Right cardiac atrium (tissue), 5 donors: ENCODE measurements around the gene SETD7. TPM values are rescaled to one million over a fixed set of nuclear protein-coding genes. Genes with fewer than 3 reads are reported as not detected.
A peak's percentile ranks its signal among the peaks of the same experiment; 100 is the strongest.

Source experiments
- ATAC-seq, 2 donors: fragments of 200-7000 bp; cut with Tn5 transposase; one replicate each; pipeline versions ENCODE4 v1.8.0 to v1.9.1; 2020; ENCODE audit warnings: moderate library complexity in 2 of 2, mild to moderate bottlenecking in 1 of 2
- DNase-seq, 3 donors: peaks; one replicate each; pipeline ENCODE4 v3.0.0-alpha.2; 2020
- H3K27ac ChIP-seq: one replicate; pipeline ENCODE4 v1.5.1; 2013; ENCODE audit warnings: mild to moderate bottlenecking, low read length, control low read depth, moderate library complexity
- H3K27me3 ChIP-seq: one replicate; pipeline ENCODE4 v1.6.1; 2013; ENCODE audit not compliant: control insufficient read depth, insufficient read depth
- H3K4me1 ChIP-seq: one replicate; pipeline ENCODE4 v1.6.1; 2013; ENCODE audit warnings: low read length; ENCODE audit not compliant: control insufficient read depth, insufficient read depth
- H3K4me3 ChIP-seq: one replicate; pipeline ENCODE4 v1.5.1; 2013; ENCODE audit warnings: low read length, control low read depth
- H3K9me3 ChIP-seq: one replicate; pipeline ENCODE4 v1.6.1; 2013; ENCODE audit warnings: low read length; ENCODE audit not compliant: control insufficient read depth
- WGBS: extraction: QIAGEN DNeasy Blood & Tissue Kit; methylation state at CpG from one replicate; pipeline ENCODE4 v1.1.7; 2013; 5-methylcytosine and 5-hydroxymethylcytosine counted together
- intact Hi-C, 4 donors: fragments of 100-400 bp; cut with DNase I; formaldehyde crosslinking; loops; one replicate each; pipeline versions ENCODE4 v1.11.0 to v1.14.0; 2022 to 2023
- polyA plus RNA-seq: library from polyadenylated mRNA; stranded (reverse); fragments of 200-250 nt; gene quantifications from one replicate; pipeline ENCODE4 v1.2.3, GENCODE V29; 2013
- total RNA-seq, 4 donors: library from RNA; stranded (reverse); fragmentation: NEBNext Ultra II Directional; extraction: Animal tissue kit (Norgen Biotek cat#: 25700); gene quantifications; one replicate each; pipeline ENCODE4 v1.2.1, GENCODE V29; 2021
- donor health status: healthy with polysubstance abuse.
- donor health status: DM: no; HTN: yes; CAD: no.
- donor health status: DM: no; HTN: no; CAD: no.
- donor health status: DM: no; HTN: yes; CAD: no; lungs with severe emphysema.
- donor health status: DM: yes; HTN: yes; CAD: no.

Gene SETD7
- total and polyA plus RNA-seq, 5 donors: 17.8 to 61.9 (median 56.4) TPM

GRCh38 chr4:139461022-139461628, 94.9 kb downstream of the SETD7 start:
- Histone ChIP-seq H3K27me3 (no peaks in the 10 kb centered on the region), H3K4me1 (no peaks in the 10 kb centered on the region), H3K27ac (no peak overlapping the region), H3K9me3 (no peaks in the 10 kb centered on the region), H3K4me3 (no peak overlapping the region)
- intact Hi-C loops: no loop called here
- ATAC-seq (peak in 1 of 2 donors; percentile 36), DNase-seq (no peak)
- 63% methylated on average over 5 of the region's 5 CpGs for WGBS

GRCh38 chr4:139460565-139460964, 95.5 kb downstream of the SETD7 start:
- intact Hi-C loops: no loop called here
- no peak for ATAC-seq
- Histone ChIP-seq H3K27me3 (no peaks in the 10 kb centered on the region), H3K27ac (no peak overlapping the region), H3K4me1 (no peaks in the 10 kb centered on the region), H3K4me3 (no peak overlapping the region), H3K9me3 (no peaks in the 10 kb centered on the region)
- 94% methylated on average over 3 of the region's 3 CpGs for WGBS
- DNase-seq: no peak

GRCh38 chr4:139458999-139459398, 97.0 kb downstream of the SETD7 start:
- Histone ChIP-seq H3K4me3 (no peak overlapping the region), H3K27ac (no peak overlapping the region), H3K4me1 (no peaks in the 10 kb centered on the region), H3K27me3 (no peaks in the 10 kb centered on the region), H3K9me3 (no peaks in the 10 kb centered on the region)
- no peak for DNase-seq
- intact Hi-C loops: no loop called here
- 93% methylated on average over 3 of the region's 3 CpGs for WGBS
- ATAC-seq: no peak

- no peak for ATAC-seq
- no peak overlapping the region for H3K4me3 ChIP-seq
- H3K4me1 ChIP-seq: no peaks in the 10 kb centered on the region
- intact Hi-C loops: no loop called here
- WGBS: 99% methylated on average over 1 of the region's 1 CpG
- no peaks in the 10 kb centered on the region for H3K27me3 ChIP-seq
- no peak overlapping the region for H3K27ac ChIP-seq
- no peaks in the 10 kb centered on the region for H3K9me3 ChIP-seq
- no peak for DNase-seq
Measured at GRCh38 chr4:139458543-139458942, 97.5 kb downstream of the SETD7 start.

- WGBS: 64% methylated on average over 4 of the region's 4 CpGs
- Histone ChIP-seq H3K27me3 (no peaks in the 10 kb centered on the region), H3K9me3 (no peaks in the 10 kb centered on the region), H3K27ac (no peak overlapping the region), H3K4me1 (no peaks in the 10 kb centered on the region), H3K4me3 (no peak overlapping the region)
- intact Hi-C loops: no loop called here
- no peak for ATAC-seq
- no peak for DNase-seq
Measured at GRCh38 chr4:139457318-139457717, 98.7 kb downstream of the SETD7 start.

GRCh38 chr4:139455126-139455538, 100.9 kb downstream of the SETD7 start:
- no peaks in the 10 kb centered on the region for H3K9me3 ChIP-seq
- no peak for DNase-seq
- intact Hi-C loops: no loop called here
- WGBS: 34% methylated on average over 6 of the region's 6 CpGs
- ATAC-seq: no peak
- no peaks in the 10 kb centered on the region for H3K4me1 ChIP-seq
- H3K27ac ChIP-seq: no peak overlapping the region
- no peaks in the 10 kb centered on the region for H3K27me3 ChIP-seq
- peak overlapping the region; percentile 83 for H3K4me3 ChIP-seq

- intact Hi-C loops: no loop called here
- WGBS: 1% methylated on average over 46 of the region's 46 CpGs
- Histone ChIP-seq H3K27ac (peak within 1 kb of the TSS; percentile 96), H3K4me3 (peak within 1 kb of the TSS; percentile 83), H3K27me3 (no peaks in the 10 kb centered on the region), H3K4me1 (no peaks in the 10 kb centered on the region), H3K9me3 (no peaks in the 10 kb centered on the region)
- DNase-seq: no peak
- ATAC-seq: peak; percentile 2 to 4
Measured at GRCh38 chr4:139454111-139455045, 101.6 kb downstream of the SETD7 start, which contains the start of gene RAB33B. Gene RAB33B (plus strand): TSS chr4:139454121. CDS start chr4:139454196, 75 bp downstream.

- H3K9me3 ChIP-seq: no peaks in the 10 kb centered on the region
- ATAC-seq (peak; percentile 99), DNase-seq (peak; percentile 99)
- peak overlapping the region; percentile 83 for H3K4me3 ChIP-seq
- peak overlapping the region; percentile 96 for H3K27ac ChIP-seq
- intact Hi-C loops: no loop called here
- no peaks in the 10 kb centered on the region for H3K27me3 ChIP-seq
- under 1% methylated on average over 76 of the region's 76 CpGs for WGBS
- no peaks in the 10 kb centered on the region for H3K4me1 ChIP-seq
Measured at GRCh38 chr4:139453371-139454110, 102.5 kb downstream of the SETD7 start.

GRCh38 chr4:139453041-139453370, 103.0 kb downstream of the SETD7 start:
- DNase-seq (no peak), ATAC-seq (peak in 1 of 2 donors; percentile 5)
- Histone ChIP-seq H3K4me1 (no peaks in the 10 kb centered on the region), H3K27me3 (no peaks in the 10 kb centered on the region), H3K27ac (peak overlapping the region; percentile 96), H3K9me3 (no peaks in the 10 kb centered on the region), H3K4me3 (peak overlapping the region; percentile 83)
- intact Hi-C loops: no loop called here
- 3% methylated on average over 15 of the region's 15 CpGs for WGBS

GRCh38 chr4:139451997-139452396, 104.0 kb downstream of the SETD7 start:
- no peak for ATAC-seq
- WGBS: 90% methylated on average over 1 of the region's 1 CpG
- no peak overlapping the region for H3K27ac ChIP-seq

GRCh38 chr4:139450586-139450985, 105.4 kb downstream of the SETD7 start:
- DNase-seq: no peak
- WGBS: 89% methylated on average over 2 of the region's 2 CpGs
- intact Hi-C loops: no loop called here
- no peaks in the 10 kb centered on the region for H3K27me3 ChIP-seq
- no peak overlapping the region for H3K27ac ChIP-seq
- H3K4me1 ChIP-seq: no peaks in the 10 kb centered on the region
- no peak overlapping the region for H3K4me3 ChIP-seq
- no peak for ATAC-seq
- H3K9me3 ChIP-seq: no peaks in the 10 kb centered on the region

More at GRCh38 chr4:139451997-139452396, 104.0 kb downstream of the SETD7 start:
- DNase-seq: no peak
- no peak overlapping the region for H3K4me3 ChIP-seq
- H3K4me1 ChIP-seq: no peaks in the 10 kb centered on the region
- H3K27me3 ChIP-seq: no peaks in the 10 kb centered on the region
- intact Hi-C loops: no loop called here
- no peaks in the 10 kb centered on the region for H3K9me3 ChIP-seq
